Ishikawa (cell line): ENCODE results near the gene TPT1.

Experiments used
- CREB1 ChIP-seq: IDR thresholded peaks from 2 replicates; pipeline ENCODE4 v1.6.1; 2012; ENCODE audit warnings: low read depth
- EGR1 ChIP-seq: IDR thresholded peaks from 2 replicates; pipeline ENCODE4 v1.6.1; 2012
- EP300 ChIP-seq: IDR thresholded peaks from 2 replicates; pipeline ENCODE4 v1.6.1; 2012; ENCODE audit warnings: borderline replicate concordance
- FOXM1 ChIP-seq: IDR thresholded peaks from 2 replicates; pipeline ENCODE4 v1.6.1; 2012; ENCODE audit warnings: low read depth, borderline replicate concordance
- MAX ChIP-seq: IDR thresholded peaks from 2 replicates; pipeline ENCODE4 v1.6.1; 2012
- RAD21 ChIP-seq: IDR thresholded peaks from 2 replicates; pipeline ENCODE4 v1.6.1; 2012; ENCODE audit warnings: low read depth
- TAF1 ChIP-seq: IDR thresholded peaks from 2 replicates; pipeline ENCODE4 v1.6.1; 2012; ENCODE audit warnings: low read depth, mild to moderate bottlenecking
- YY1 ChIP-seq: IDR thresholded peaks from 2 replicates; pipeline ENCODE4 v1.6.1; 2012; ENCODE audit warnings: low read depth
- TF ChIP-seq, protein P1 (sequence below): IDR thresholded peaks from 2 replicates; pipeline ENCODE4 v1.6.1; 2012

GRCh38 chr13:45368005-45368404 lies 27.0 kb upstream of the TPT1 start:
- TF ChIP-seq FOXM1 (no peak), EP300 (no peak), RAD21 (no peak), YY1 (no peak), TAF1 (no peak), MAX (no peak), CREB1 (no peak), EGR1 (no peak)
- TF ChIP-seq, protein P1, sequence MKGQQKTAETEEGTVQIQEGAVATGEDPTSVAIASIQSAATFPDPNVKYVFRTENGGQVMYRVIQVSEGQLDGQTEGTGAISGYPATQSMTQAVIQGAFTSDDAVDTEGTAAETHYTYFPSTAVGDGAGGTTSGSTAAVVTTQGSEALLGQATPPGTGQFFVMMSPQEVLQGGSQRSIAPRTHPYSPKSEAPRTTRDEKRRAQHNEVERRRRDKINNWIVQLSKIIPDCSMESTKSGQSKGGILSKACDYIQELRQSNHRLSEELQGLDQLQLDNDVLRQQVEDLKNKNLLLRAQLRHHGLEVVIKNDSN = no peak
